HepG2 (cell line): ENCODE measurements around the gene OXGR1.

Experiments
- EP300 ChIP-seq, 3 experiments: sonication (generic) in 1 of 3; formaldehyde crosslinking in 1 of 3; IDR thresholded peaks; 2 replicates each; pipeline versions ENCODE4 v1.5.1 to v1.6.1; 2011 to 2020; ENCODE audit warnings: low read depth in 2 of 3, low read length in 2 of 3, borderline replicate concordance in 1 of 3, improper control_type of control experiment in 1 of 3, mild to moderate bottlenecking in 1 of 3, missing genetic modification reagents in 1 of 3, moderate library complexity in 1 of 3
- EZH2 ChIP-seq: conservative IDR thresholded peaks from 2 replicates; pipeline ENCODE4 v1.6.1; 2012; ENCODE audit warnings: mild to moderate bottlenecking, low read depth, low read length, moderate library complexity
- SALL2 ChIP-seq: sonication (generic); formaldehyde crosslinking; IDR thresholded peaks from 2 replicates; pipeline ENCODE4 v1.8.1; 2023; ENCODE audit warnings: mild to moderate bottlenecking, missing genetic modification reagents, inconsistent platforms

GRCh38 chr13:97003071-97003470 lies 8.8 kb upstream of the OXGR1 start:
- no peak for TF ChIP-seq EZH2
- TF ChIP-seq EP300 (IDR thresholded peaks at IDR 0.05; ENCODE audit: low read depth in 2 of 2, low read length in 2 of 2), result no peak
- TF ChIP-seq EP300 (CRISPR knock-in tag; IDR thresholded peaks at IDR 0.05; ENCODE audit: borderline replicate concordance), result no peak
- no peak for TF ChIP-seq SALL2 (CRISPR knock-in tag)
